Astrocyte of the cerebellum (primary cell): ENCODE measurements around the gene APBB1IP.
"Not testable (repeated sequence)": the region's sequence is repeated elsewhere in the genome, so short reads cannot be mapped to it uniquely, and the experiment has no call there.

Source experiments
- DNase-seq: peaks from one replicate; pipeline ENCODE4 v3.0.0-alpha.2; 2011; ENCODE audit warnings: low read depth
- H3K4me3 ChIP-seq: 2 replicates; pipeline ENCODE4 v1.5.1; 2011; ENCODE audit warnings: mild to moderate bottlenecking, low read depth, low read length, moderate library complexity
- CTCF ChIP-seq: IDR thresholded peaks from 2 replicates; pipeline ENCODE4 v1.5.1; 2012; ENCODE audit warnings: low read length, low read depth, moderate library complexity, mild to moderate bottlenecking; ENCODE audit errors: missing control alignments
- in situ Hi-C: cut with HindIII; loops from 2 replicates; pipeline ENCODE4 v1.10.0; 2017; ENCODE audit warnings: low sequenced_read_pairs

Gene APBB1IP

GRCh38 chr10:26463986-26464385 is 25.8 kb downstream of the APBB1IP start:
- no peak overlapping the region for H3K4me3 ChIP-seq
- in situ Hi-C loops, result no loop called here
- no peak for DNase-seq
- TF ChIP-seq CTCF, result no peak

GRCh38 chr10:26464632-26465280 is 26.6 kb downstream of the APBB1IP start:
- in situ Hi-C loops, result no loop called here
- DNase-seq, result no peak
- TF ChIP-seq CTCF, result no peak
- H3K4me3 ChIP-seq, result no peak overlapping the region

GRCh38 chr10:26466531-26466930 is 28.4 kb downstream of the APBB1IP start:
- DNase-seq, in situ Hi-C loops, H3K4me3 ChIP-seq: not testable (repeated sequence)

- in situ Hi-C loops, result no loop called here
- no peak overlapping the region for H3K4me3 ChIP-seq
- DNase-seq, result no peak
- TF ChIP-seq CTCF, result no peak
Measured at GRCh38 chr10:26467639-26468038, 29.5 kb downstream of the APBB1IP start.

GRCh38 chr10:26468291-26468690 is 30.1 kb downstream of the APBB1IP start:
- no peak for DNase-seq
- H3K4me3 ChIP-seq, result no peak overlapping the region
- in situ Hi-C loops, result no loop called here
- no peak for TF ChIP-seq CTCF

- in situ Hi-C loops, result no loop called here
- no peak for TF ChIP-seq CTCF
- H3K4me3 ChIP-seq, result no peak overlapping the region
- no peak for DNase-seq
Measured at GRCh38 chr10:26468700-26469099, 30.6 kb downstream of the APBB1IP start.

GRCh38 chr10:26472492-26472778 is 34.3 kb downstream of the APBB1IP start:
- no peak overlapping the region for H3K4me3 ChIP-seq
- in situ Hi-C loops, result no loop called here
- no peak for DNase-seq
- no peak for TF ChIP-seq CTCF
